Renal cortex interstitium (tissue), 11 donors: Measurements from ENCODE around the gene CD34. TPM values are rescaled to one million over a fixed set of nuclear protein-coding genes. Genes with fewer than 3 reads are reported as not detected.

Source experiments
- DNase-seq, 11 donors: peaks; one replicate each; pipeline ENCODE4 v3.0.0-alpha.2; 2013; ENCODE audit warnings: low read depth in 9 of 11, low spot score in 4 of 11; ENCODE audit errors: extremely low read depth in 1 of 11
- polyA plus RNA-seq, 3 donors: library from polyadenylated mRNA; unstranded; fragments of 120-200 nt; gene quantifications; one replicate each; pipeline ENCODE4 v1.2.1, GENCODE V29; 2013; ENCODE audit not compliant: insufficient read length in 3 of 3

CD34 gene
- polyA plus RNA-seq, 3 donors: 79.0 to 106 (median 95.1) TPM

DNA sequence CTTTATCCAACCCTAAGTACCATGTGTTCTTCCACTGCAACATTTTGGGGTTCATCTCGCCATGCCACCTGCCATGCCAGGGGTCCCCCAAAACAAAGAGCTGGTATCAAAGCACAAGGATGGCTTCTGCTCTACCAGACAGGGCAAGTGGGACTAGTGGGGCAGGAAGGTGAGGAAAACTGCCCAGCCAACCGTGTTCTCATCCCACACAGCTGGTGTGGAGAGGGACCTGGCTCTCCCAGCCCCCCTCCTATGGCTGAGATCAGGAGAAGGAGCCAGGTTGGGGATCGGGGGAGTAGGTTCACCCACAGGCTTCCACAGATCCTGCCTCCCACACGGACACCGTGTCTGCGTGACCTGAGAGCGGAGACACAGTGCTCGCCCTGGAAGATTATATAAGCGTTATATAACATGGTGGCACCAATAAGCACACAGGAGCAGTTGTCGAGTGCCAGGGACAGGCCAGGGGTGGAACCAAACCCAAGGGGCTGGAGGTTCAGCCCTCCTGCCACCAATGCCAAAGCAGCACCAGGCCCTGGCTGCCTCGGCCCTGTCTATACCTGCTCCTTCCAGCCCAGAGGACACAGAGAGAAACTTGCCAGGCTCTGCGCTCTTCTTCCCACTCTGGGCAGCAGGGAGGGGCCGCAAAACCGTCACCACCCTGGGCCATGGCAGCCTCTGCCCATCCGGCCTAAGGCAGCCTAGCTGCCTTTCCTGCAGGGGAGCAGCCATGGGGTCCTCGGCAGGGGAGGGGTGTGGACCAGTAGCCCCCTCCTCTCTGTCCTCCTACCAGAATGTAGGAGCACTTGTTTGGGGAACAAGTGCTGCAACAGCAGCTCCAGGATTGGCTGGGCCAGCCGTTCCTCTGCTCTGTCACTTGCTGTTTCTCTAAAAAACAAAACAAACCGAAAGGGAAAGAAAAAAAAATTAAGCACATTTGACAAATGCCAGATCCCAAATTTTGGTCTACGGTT, 43.5 kb downstream of the CD34 start:
- DNase-seq: no peak

DNA sequence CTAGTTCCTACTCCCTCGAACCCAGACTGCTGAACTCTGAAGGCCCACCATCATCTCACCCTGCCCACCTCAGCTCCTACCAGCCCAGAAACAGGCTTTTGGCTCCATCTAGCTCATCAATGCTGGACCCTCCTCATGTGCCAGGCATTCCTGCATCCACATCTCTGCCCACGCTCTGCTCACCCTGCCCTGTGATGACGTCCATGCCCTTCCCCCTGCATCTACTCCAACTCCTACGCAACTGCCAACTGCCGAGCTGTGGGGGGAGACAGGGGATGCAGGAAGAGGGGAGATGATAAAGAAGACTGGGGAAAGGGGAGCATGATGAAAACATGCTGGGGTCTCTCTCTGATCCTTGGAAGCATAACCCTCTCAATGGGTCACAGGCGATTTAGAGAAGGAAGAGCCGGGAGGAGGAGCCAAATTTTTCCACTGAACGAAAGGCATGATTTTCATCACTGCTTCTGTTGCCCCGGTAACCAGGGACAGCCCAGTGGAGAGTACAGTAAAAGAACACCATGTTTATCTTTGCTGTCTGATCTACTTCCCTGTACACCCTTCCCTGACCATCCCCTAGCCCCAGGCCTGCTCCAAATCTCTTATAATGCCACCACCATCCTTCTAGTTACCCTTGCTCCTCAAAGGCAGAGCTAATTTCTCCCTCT, 44.3 kb downstream of the CD34 start:
- DNase-seq: peak in 1 of 11 donors; percentile 27

DNA sequence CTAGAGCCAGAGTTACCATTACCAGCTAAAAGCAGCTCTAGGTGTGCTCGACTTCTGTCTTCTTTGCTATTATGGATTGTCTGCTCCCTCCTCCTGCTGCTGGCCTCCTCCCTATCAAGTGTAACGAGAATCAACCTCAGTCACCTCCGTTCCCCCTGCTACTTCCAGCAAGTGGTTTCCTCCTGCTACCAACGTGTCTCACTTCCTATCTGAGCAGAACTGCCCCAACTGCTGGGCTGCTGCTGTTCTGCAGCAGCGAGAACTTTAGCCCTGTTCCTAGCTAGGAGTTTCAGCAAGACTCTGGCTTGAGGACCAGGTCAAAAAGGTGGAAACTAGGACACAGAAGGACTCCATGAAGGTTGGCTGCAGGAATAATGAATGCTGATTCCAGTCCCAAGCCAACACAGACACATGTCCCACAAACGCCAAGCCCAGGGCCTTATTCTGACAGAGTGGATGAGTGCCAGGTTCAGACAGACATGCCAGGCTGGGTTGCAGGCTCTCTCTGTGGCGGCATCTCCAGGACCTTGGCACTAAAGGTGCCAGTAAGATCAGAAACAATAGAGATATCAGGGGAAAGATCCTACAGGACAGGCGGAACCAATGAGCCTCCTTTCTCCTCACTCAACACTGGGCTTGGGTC, 46.9 kb downstream of the CD34 start:
- no peak for DNase-seq

DNA sequence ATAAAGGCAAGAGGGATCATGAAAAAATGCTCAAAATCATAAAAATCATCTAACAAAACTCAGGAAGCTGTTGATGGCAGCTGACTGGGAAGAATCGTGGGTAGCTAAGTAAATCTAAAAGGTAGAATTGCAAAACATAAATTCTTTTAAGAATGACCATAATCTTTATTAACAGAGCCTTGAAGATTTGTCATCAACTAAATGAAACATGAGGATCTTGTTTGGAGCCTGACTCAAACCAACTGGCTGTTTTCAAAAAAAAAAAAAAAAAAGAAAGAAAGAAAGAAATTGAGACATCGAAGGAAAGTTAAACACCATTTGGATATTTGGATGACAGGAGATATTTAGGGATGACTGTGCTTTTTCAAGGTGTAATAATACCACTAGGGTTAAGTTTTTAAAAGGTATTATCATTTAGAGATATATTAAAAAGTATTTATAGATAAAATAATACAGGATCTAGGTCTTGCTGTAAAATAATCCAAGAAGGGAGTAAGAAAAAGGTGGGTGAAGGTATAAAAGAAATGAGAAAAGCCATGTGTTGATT, 48.6 kb downstream of the CD34 start:
- DNase-seq: no peak

DNA sequence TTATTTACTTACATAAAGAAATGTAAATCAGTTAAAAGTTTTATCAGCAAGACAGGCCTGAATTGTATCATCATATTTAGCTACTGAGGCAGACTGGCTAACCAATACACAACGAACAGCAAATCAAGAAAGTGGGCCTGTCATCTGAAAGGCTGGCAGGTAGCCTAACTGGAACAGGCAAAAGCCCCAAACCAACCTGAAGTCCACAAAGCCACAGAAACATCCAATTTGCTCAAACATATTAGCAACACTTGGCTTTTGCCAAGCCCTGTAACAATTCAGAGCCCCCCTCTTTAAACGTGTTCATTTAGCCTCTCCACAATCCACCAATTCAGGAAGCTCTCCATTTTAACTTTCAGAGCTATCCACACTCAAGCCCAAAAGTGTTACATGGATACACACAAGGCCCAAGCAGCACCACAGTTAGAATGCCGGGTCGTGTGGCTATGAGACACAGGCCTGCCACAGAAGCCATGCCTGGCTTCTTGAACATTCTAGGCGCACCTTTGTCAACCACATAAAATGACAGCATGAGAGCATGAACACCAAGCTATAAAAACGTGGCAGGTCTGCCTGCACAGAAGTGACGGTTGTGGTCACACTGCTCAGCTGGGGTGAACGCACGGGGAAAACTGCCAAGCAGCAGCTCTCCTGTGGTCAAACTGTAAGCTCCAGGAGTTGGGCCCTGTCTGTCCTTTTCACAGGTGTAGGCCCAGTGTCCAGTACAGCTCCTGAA, 49.3 kb downstream of the CD34 start:
- DNase-seq: no peak

DNA sequence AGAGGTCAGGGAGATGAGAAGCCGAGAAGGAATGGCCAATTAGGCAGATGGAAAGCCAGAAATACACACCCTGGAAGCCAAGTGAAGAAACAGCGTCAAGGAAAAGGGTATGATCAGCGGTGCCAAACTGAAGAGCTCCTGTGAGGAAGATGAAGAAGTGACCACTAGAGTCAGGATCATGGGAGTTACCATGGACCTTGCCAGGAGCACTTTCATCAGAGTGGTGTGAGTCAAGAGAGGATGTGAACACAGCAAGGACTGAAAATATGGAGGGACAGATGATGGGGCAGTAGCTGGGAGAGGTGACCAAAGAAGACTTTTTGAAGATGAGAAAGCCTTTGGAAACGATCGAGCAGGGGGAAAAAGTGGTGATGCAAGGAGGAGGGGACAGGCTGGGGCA, 50.4 kb downstream of the CD34 start:
- no peak for DNase-seq

DNA sequence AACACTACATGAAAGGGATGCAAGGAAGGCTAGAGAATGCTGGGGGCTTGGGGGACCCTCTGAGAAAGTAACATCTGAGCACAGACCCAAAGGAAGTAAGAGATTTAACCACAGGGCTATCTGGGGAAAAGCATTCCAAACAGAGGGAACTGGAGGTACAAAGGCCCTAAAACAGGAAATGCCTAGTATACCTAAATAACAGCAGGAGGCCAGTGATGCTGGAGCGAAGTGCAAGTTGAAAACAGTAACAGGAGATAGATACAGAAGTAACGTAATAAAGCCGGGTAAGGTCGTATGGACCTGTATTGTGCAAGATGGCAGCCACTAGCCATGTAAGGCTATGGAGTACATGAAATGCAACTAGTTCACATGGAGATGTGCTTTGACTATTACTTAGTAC, 52.1 kb downstream of the CD34 start:
- DNase-seq: no peak

DNA sequence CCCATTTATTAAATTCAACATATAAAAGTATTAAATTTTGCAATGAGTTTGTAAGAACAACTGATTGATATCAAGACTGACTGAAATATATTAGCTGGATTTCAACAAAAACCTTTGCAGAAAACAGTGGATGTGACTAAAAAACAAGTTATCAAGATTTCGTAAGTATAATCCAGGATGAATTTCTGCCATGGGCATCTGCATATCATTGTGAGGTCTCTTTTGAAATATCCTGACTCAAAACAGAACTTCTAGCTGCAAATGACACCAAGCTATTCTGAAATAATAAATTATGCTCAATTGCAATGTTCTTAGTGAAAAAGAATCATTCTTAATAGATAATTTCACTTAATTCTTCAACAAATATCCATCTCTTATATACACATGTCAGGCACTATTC, 52.6 kb downstream of the CD34 start:
- DNase-seq: no peak

DNA sequence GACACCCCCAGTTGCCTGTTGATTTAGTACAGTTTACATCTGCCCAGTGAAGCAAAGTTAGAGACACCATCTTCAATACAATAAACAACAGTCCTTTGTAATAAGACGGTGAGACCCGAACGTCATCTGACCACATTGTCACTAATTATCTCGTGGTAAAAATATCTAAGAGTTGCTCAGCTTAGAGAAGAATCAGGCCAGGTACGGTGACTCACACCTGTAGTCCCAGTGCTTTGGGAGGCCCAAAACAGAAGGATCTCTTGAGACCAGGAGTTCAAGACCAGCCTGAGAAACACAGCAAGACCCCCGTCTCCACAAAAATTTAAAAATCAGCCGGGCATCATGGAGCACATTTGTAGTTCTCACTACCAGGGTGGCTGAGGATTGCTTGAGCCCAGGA, 53.5 kb downstream of the CD34 start:
- no peak for DNase-seq

DNA sequence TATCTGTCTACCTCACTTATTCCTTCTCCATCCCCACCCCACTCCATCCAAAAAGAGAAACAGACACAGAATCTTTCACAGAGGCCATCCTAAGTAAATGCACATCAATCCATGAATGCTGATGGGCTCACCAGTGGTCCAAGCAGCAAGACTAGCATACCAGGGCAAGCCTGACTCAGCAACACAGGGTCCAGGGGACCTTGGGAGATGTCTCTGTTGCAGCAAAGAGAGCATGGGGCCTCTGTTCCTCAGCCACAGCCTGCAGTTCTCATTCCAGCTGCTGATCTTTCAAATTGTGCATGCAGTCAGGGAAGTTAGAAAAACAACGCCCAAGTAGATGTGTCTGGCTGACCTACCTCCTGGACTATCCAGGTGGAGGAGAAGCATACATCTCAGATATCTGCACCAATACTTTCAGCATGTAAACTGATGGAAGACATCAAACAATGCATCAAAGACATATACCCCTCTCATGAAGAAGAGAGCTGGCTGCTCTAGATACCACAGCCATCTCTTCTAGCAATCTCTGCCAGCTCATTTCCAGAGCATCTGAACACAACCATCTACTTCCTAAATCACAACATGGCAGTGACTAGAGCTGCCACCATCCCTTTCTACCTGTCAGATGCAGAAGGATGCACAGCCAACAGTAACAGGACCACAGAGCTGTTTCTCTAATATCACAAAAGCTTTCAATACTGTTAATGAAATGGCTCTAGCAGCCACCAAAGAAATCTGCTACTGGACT, 54.5 kb downstream of the CD34 start:
- DNase-seq: no peak

DNA sequence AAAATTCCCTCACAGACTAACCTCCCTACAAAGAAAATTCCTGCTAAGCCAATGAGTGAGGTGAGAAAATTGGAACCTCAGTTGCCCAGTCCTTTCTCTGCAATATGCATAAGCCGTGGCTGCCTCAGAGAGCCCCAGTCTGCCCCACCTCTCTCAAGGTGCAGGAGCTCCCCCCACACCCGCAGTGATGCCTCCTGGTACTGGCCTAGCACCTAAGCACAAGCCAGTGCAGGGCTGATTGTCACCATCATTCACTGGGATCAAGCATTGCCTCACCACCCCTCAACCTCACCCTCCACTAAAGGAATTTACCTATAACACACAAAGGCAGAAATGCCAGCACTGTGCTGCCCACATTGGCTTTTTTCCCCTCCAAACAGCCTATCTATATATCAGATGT, 56.9 kb downstream of the CD34 start:
- DNase-seq: no peak

DNA sequence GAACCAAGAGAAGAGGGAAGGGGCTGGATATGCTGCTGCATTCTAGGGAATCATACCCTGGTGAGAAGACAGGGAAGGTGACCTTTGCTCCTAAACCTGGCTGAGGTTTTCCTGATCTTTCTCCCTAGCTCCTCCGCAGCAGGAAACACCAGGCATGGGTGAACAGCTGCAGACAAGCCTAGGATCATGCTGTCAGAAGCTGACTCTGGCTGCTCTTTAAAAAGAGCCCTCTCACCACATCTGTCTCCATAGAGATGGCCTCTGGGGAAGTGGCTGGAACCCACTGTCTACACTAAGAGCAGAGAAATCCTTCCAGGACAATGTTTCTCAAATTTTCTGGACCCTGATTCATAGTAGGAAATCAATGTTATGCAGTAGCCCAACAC, 57.6 kb downstream of the CD34 start:
- DNase-seq: no peak

DNA sequence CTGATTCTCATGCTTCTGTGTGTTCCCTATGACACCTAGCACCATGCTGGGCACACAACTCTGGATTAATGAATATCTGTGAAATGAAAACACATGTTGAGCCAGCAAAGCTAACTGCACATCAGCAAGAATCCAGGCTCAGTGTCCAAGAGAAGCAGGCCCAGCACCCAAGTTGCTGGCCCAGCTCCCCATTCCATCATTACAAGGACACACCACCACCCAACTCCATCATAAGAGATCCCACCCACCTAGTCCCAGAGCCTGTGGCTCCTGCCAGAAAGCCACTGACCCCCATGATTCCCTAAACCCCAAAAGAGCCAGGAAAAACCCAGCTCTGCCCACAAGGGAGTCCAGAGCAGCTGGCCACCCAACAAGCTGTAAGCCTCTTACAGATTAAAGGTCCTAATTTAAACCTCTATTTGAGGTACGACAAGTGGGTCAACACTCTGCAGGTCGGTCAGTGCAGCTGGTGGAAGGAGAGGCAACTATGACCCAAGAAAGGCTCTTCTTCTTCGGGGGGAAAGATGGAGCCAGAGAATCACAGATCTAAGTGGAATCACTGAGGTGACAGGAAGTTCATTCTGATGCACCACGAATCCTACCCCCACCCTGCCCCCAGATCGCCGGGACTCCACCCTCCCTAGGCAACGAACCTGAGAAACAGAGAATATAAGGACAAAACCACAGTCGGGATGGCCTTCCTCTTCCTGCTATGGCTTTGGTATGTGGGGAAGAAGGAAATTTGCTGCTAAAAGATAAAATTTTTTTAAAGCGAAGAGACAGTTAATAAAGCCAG, 58.2 kb downstream of the CD34 start:
- DNase-seq: no peak

DNA sequence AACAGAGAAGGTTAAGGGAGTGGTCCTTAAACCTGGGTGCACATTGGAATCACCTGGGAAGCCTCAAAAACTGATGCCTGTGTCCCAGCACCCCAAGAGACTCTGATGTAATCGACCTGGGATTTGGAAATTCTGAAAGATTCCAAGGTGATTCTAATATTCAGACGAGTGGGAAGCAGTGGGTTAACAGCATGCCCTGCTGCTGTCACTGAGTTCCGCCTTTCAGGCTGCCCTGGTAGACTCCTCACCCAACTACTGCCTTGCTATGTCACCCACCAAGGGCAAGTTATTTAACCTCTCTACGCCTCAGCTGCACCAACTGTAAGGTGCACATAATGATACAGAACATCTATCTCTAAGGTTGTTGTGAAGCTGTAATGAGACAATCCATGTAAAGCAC, 59.2 kb downstream of the CD34 start:
- no peak for DNase-seq

DNA sequence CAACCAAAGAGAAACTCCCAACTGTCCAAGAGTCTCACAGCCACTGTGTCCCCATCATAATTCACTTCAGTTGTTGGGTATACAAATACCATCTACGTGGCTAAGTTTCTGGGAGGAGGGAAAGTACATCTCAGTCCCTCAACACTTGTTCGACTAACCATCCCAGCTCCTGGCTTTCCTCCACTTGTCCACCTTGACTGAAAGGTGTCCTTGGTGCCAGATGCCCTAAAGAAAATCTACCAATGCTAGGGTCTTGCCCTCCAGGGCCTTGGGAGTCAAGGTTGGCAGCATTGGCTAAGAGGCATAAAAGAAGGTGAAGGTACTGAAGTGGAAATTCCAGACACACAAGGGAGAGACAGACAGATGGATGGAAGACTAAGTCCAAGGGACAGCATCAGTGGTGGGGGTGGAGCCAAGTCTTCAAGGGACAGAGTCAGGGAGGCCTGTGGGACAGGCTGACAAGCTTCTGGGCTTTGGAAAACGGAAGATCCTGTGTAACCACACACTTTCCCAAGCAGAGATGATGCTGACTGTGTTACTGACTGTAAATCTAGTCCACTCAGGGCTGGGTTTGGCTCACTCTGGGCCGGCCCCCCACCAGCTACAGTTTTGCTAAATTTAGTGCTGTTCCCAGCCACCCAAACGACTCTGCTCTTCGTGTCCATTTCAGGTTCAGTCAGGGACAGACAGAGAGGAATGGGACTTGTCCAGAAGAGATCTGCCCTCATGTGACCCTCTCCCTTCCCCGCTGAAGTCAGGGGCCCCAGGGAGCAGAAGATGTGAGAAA, 60.1 kb downstream of the CD34 start:
- DNase-seq: no peak

DNA sequence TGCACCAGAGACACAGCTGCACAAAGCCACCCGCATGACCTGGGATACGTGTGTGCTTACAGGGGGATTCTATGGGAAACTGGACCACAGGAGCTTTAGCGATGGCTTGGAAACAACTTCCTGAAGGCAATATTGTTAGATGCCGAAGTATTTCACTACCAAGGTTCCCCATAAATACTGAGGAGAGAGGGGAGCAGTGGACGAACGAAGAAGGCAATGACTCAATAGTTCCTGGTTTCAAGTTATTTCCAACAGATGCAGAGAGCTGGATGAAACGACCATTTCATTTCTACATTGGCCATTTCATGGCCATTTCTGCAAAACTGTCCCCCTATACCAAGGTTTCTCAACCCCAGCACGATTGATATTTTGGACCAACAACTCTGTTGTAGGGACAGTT, 61.3 kb downstream of the CD34 start:
- DNase-seq: no peak

DNA sequence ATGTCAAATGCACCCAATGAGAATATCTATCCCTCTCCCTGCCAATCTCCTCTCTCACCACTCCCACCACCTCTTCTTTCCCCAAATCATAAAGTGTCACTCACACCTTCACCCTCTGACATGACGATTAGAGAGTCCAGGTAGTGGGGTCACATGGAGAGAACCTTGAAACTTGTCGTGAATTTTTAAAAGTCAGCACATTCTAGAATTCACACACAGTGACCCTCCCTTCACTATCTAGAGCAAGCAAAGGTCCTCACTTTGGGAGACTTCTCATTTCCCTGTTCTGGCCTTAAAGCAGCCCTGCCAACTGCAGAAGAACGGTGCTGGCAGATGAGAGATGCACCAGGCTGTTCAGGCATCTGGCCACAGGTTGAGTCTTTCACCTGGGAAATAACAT, 61.9 kb downstream of the CD34 start:
- DNase-seq: no peak
